ENCODE results near the gene KIZ.

KIZ gene, protein sequence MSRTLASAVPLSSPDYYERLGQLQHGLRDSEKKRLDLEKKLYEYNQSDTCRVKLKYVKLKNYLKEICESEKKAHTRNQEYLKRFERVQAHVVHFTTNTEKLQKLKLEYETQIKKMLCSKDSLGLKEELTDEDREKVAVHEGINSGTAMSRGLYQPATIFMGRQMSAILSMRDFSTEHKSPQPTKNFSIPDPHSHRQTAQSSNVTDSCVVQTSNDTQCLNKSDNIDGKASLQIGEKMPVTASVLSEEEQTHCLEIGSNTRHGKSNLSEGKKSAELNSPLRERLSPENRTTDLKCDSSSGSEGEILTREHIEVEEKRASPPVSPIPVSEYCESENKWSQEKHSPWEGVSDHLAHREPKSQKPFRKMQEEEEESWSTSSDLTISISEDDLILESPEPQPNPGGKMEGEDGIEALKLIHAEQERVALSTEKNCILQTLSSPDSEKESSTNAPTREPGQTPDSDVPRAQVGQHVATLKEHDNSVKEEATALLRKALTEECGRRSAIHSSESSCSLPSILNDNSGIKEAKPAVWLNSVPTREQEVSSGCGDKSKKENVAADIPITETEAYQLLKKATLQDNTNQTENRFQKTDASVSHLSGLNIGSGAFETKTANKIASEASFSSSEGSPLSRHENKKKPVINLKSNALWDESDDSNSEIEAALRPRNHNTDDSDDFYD

DNA sequence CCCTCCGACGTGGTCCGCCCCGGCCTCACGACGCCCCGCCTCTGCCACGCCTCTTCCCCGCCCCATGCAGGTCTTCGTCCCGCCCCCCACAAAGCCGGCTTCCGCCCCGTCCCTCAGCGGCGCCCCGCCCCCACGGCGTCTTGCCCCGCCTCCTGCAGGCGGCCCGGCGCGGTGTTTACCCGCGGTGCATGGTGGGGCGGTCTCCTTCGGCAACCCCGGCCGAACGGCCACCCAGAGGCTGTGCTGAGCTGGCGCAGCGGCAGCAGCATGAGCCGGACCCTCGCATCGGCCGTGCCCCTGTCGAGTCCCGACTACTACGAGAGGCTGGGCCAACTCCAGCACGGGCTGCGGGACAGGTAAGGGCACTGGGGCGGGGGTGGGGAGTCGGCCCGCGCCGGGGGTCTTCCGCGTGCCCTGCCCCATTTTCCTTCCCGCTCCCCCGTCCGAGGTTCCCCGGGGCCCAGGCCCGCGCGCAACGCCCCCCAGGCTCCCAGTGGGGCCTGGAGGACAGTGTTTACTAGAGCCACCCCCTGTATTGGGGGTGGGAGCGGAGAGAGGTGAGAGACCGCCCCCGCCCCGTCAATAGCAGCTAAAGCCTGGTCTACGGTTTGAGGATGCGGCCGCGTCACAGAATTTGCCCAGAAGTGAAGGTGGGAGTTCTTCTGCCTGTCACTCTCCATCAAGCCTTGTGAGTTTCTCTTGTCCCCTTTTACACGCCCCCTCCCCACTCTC is at the start of gene KIZ:
Gene KIZ, plus strand, starts transcription at position 234 of the 732 bp plus-strand sequence. Its CDS starts 34 bp downstream, at position 268.
- DNase-seq: peak; percentile 89 to 96

DNA sequence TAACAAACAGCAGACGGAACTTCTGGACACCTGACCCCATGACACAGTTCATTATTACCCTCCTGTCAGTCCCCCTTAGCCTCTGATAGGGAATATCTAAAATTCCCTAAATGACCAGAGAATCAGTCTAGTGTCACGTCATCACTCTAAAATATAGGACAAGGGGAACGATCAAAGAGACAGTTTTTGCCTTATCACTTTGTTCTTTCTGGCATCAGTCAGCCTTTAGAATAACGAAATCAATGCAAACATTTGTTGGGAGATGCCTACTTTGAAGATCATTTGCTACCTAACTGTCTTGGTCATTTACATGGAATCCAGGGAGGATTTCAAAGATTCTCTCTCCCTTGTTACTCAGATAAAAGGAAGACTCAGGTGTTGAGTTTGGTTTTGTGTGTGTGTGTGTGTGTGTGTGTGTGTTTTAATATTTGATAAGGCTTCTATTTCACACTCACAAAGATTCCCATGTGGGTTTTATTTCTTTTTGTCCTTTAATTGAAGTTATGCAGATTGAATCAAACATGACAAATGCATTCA is 48.0 kb upstream of the KIZ start:
- no peak for DNase-seq

DNA sequence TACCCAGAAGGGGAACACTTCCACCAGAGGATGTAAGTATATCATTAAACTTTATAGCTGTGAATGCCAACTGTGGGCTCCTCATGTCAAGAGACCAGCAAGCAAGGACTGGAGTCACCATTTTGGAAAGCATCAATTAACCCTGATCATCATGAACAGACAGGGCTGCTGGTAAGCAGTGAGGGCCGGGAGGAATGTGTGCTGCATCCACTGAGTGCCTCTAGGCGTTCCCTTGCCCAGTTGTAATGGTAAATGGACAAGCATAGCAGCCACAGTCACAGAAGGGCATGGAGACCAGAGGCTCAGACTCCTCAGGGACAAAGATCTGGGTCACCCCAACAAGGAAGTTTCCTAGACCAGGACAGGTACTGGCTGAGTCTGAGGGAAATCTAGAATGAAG is 43.3 kb upstream of the KIZ start:
- no peak for DNase-seq

DNA sequence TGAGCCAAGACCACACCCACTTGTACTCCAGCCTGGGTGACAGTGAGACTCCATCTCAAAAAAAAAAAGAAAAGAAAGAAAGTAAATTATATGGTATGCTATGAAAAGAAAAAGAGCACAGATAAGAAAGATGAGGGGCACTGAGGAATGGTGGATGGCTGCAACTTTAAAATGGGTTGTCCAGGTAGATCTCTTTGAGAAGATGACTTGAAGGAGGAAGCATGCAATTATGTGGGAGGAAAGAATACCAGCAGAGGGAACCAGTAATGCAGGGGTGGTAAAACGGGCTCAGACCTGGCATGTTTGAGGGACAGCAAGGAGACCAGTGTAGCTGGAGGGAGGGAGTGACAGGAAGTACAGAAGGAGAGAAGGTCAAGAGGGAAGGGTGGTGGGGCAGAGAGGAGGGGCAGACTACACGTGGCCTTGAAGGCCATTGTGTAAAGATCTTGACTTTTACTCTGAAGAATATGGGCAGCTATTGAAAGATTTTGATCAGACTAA is 42.0 kb upstream of the KIZ start:
- no peak for DNase-seq

DNA sequence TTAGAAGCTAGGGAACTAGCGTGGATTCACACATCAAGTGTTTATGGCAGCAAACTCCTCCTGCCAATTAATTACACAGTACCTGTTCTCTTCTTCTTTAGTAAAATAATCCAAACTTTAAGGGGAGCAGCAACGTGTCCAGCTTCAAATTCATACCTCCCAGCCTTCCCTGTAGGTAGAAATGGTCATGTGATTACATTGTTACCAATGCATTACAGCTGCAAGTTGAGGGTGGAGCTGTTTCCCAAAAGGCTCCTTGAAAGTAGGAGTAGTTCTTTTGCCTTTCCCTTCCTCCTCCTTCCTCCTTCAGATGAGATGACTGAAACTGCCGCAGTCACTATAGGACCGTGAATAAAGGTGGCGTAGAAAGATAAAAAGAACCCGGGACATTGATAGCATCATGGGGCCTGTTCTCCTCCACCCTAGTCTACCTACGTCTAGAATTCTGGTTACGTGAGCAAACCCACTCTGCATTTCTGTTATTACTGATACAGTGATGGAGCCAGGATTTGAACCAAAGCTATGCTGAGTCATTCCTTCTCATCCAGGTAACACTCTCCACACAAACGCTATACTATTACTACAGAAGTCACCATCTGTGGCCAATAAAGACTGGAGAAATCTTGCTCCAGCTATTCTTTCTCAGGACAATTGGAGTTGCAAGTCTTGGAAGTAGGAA is 37.9 kb upstream of the KIZ start:
- DNase-seq: no peak

DNA sequence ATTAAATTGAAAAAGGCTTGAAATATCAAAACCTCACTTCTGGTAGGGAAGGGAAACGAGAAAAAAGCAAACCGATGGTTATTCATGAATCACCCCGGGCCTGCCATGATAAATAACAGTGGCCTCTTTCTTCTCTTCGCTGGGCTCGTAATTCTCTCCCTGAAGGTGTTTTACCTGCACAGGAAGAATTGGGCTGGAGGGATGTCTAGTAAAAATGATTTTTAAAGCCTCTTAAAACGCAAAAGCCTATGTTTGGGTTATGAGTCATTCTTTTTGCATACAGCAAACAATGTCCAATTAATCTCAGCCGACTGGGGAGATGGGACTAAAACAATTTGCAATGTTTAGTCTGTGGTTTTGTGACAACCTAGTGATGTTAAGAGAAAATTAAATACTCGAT is 36.5 kb upstream of the KIZ start:
- no peak for DNase-seq

DNA sequence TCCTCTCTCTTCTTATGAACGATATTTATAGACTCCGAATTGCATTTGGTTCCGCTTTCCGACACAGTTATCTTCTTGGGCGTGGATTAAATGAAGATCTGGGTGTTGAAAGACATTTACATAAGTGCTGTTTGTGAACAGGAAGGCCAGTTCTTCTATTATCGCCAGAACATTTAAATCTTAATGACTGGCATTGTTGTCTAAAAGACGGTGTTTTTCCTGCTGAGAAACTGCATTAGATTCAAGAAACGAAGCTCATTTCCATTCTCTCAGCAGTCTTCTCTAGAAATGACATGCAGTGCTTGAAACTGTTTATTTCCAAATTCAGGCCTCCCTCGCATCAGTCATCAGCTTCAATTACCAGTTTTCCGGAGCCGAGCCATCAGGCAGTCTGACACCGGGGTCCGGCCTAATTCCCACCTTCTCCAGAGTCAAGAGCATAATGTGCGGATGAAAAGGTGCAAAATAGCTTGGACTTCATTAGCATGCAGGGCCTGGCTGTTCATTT is 35.7 kb upstream of the KIZ start:
- DNase-seq: no peak

DNA sequence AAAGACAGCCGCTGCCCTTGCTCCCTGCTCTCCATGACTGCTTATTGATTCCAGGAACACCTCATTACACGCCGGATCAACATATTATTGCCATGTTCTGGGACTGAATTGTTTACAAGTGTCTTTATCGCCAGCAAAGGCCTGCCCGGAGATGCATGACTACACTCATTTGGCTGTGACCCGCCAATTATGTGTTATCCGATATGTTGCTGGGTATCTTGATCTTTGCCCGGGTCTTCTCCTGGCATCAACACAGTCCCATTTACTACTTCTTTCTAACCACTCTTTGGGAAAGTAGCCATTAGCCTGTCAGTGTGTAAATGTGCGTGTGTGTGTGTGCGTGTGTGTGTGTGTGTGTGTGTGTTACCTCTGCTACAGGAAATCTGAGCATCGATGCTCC is 35.2 kb upstream of the KIZ start:
- DNase-seq: no peak

DNA sequence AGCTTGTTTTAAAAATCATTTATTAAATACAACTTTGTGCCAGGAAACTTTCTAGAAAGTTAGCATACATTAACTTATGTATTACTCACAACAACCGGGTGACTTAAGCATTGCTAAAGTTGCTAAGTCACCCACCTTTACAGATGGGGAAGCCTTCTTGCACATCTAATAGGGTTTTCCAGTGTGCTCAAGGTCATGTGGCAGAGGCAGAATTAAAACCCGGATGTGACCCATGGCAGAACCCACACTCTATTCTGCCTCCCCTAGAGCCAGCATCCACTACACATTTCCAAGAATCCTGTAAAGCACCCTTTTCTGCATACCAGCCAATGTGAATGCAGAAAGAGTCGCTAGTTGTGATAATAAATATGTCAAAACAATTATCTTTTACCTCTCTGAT is 33.1 kb upstream of the KIZ start:
- no peak for DNase-seq

DNA sequence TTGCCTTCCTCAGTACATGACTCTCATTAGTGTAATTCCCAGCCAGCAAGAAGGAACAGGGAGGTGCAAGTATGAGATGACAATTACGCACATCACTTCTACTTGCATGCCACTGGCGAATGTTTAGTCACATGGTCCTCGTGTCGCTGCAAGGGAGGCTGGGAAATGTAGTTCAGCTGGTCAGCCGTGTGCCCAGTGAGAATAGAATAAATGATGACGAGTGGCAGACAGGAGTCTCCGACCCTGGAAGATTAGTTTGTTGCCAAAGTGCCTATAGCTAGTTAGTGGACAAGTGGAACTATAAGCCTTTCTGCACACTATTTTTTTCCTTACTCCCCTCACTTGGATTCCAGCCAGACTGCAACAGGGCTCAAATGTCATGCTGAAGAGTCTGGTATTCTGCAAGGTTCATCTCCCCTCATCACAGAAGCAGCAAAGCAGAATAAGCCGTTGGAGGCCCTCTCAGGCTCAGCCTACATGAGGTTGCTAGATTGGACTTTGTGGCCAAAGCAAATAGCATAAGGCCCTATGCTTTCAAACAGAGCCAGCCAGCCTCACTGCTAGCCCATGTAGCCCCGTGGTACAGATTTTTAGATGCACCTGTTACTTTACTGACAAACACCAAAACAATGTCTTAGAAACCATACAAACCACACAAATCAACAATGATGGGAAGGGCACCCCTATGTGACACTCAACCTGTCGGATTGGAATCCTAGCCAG is 29.4 kb upstream of the KIZ start:
- DNase-seq: peak; percentile 36 to 54

DNA sequence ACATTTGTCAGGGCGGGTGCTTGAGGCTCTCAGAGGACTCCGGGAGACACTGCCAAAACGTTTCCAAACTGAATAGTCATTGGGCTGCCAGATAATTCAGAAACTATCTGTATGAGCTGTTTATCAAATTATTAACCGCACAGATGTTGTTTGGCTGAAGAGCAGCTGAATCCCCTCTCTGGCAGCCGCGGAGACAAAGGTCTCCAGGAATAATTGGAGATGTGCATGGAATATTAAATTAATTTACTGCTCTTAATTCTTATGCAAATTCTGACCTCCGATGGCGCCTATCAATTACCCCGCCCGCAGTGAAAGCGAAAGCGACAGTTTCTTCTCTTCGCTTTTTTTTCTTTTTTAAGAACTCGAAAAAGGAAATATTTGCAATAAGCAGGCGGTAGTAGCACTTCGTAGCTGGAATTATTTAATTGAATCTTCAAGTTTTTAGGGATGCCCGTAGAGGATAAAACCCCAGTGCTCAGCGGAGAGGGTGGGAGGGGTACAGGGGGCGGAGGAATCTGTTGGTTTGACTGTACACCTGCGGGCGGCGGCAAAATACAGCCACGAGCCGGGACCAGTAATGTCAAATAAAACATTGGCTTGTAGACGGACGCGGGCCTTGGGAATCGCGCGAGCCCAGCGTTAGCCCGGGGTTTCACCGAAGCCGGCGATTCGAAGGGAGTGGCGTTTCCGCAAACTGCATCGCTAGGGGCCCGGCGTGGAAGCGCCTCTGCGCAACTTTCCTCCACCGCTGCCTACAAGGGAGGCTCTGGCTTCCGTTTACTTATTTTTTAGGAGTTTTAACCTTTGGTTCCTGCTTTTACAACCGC is 25.9 kb upstream of the KIZ start:
- DNase-seq: no peak

DNA sequence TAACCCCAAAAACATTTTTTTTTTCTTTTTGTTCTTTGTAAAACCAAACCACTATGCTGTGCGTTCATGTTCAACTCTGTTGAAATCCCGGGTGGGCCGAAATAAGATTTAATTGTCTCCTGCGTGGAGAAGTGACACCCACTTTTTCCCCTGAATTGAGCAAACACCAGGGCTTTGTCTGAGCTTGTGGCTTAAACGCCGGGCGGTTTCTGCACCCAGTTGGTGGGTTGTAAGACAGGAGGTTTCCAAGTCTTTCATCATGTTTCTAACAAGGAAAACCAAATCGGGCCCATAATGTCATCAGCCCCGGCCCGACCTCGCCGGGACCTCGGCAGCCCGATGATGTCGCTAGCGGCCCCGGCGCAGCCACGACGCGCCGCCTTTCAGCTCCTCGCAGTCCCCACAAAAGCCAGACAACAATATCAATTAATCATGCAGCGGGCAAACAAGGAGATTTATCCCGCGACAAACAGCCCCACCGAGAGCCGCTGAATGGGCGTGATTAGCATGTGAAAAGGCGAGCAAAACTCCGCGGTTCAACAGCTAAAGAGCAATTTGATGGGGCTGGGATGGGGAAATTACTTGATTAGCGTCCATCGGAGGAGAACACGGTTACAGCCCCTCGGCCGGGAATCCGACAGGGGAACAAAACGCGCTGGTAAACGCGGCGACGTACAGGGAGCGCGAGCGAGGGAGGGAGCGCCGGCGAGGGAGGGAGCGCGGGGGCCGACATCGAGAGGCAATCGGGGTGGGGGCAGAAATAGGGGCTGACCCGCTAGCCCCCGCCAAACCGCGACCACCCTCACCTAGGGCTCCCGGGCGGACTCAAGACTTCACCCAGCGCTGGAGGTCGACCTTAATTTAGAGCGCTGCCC is 25.1 kb upstream of the KIZ start:
- DNase-seq: no peak

DNA sequence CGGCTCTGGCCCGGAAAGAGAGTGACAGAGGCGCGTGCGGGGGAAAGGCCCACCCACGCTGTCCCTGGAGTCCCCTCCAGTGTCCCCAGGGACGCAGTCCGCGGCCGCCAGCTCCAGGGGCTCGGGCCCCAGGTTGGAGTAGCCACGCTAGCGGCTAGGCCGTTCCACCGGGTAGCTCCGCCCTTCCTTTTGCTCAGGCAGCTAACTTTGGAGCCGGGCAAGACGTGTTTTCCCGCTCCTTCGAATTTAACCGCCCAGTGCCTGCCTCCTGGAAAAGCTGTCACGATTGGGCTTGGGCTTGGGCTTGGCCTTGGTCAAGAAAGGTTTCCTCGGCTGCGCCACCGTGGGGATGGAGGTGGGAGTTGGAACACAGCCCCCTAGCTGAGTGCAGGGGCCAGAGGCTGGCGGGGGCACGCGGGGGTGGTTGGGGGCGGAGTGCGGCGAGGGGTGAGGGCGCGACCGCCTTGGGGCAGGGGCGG is 24.4 kb upstream of the KIZ start:
- DNase-seq: no peak

DNA sequence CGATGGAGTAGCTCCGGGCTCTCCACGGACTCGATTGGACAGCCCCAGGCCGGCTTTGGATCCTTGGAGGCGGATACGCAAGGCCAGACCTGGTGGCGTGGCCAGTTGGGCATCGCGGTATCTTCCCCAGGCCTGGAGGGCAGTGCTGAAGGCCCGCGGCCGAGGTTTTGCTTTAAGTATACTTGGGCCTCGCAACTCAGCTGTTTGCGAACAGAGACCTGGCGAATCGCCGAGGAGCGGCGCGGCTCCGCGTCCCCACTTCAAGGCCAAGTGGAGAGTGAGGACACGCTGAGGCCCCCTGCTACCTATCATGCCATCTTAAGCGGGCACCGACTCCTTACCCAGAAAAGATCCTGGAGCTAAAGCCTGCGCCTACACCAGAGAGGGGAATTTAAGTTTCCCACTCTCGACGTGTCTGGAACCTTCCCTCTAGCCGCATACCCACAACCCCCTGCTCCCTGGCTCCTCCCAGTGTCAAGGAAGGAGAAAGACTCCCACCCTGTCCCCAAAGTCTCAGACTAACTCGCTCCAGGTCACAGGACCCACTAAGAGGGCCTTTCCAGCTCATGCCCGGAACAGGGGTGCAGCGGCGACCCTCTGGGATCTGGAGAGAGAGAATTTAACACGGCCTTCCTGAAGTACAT is 23.8 kb upstream of the KIZ start:
- DNase-seq: no peak

DNA sequence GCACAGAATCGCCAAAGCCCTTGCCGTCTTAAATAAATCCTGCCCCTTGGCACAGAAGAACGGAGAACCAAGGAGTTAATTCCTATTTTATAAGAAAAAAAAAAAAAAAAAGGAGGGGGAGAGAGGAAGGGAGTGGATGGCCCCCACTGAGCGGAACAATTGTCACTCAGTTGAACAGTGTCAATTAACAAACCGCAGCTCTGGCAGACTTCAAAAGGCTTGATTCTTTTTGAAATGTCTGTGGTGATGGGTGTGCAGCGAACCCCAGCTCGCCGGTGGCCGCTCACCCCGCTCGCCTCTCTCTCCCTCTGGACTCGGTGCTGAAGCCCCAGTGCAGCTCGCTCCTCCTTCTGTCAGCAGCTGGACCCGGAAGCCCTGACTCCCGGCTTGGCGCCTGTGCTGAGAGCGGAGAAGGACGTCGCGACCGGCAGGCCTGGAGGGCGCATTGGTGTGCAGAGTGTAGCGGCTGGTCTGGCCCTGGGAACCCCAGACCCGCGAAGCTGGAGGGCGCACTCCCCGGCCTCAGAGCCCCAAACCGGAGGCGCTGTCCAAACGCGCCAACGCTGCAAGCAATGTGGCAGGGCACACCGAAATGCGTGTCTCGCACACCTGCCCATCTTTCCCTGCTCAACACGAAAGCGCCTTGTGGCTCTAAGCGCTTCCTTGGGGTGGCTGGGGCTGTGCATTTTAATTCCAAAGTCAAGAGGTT is 23.1 kb upstream of the KIZ start:
- DNase-seq: no peak

DNA sequence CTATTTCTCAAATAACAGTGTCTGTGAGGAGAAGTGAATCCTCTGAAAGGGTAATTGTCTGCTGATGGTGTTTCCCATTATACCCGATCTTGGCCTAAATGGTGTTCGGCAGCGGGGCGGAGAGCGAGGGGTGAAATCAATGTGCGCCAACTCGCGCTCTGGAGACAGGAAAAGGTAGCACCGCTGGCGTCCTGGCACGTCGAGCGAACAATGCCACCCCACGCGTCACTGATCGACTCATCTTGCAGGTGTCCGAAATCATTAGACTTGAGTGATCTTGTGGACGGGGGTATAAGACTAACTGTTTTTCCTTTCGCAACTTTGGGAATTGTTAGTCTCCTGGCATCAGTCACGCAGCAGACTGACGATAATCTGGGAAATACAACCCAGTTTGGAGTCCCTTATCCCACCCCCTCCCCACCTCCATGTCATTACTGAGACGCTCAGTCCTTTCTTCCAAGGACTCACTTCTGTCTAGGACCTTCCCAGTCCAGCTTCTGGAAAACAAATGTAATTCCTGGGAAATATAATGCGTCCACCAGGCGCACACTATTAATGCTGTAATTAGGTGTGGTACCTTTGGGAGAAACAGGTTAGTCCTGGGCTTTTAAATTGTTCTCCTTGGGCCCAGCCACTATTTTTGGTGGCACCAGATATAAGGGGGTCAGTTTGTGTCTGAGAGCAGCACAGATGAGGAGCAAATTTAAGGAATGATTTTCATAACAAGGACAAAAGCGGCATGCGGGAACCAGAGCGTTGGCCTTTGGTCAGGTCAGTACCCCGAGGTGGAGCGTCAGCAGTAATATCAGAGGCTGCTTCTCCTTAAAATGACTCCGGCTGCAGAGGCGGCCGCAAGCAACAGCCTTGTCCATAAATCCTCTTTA is 22.1 kb upstream of the KIZ start:
- no peak for DNase-seq

DNA sequence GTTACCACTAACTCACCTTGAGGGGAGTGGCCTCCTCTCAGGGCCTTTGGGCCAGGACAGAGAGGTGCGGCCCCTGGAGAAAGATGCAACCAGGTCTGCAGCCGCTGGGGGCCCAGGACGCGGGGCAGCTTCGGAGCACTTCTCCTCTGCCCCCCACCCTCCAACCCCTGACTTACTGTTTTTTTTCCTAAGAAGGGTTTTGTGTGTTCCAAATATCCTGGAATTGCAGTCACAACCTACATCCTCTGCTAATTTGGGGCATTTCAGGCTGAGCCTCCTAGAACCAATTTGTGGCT is 21.5 kb upstream of the KIZ start:
- no peak for DNase-seq

DNA sequence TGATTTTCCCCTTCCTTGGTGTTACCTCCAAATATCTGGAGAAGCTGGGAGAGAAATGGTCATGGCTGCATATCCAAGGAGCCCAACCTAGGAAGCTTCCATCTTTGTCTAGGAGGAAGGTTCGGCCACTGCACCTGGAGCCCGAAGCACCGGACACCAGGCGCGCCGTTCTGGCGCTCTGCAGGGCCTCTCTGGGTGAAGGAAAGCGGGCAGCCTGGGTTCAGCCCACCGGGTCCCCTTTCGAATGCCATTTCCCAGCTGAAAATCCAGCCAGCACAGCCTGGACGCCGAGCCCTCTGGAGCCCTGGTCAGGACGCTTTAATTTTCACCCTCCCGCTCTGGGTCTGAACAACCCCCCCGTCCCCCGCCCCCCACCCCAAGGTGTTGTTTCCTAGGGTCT is 21.0 kb upstream of the KIZ start:
- no peak for DNase-seq
